Fibroblast of the aortic adventitia (primary cell): ENCODE results near the gene ZNF385A. TPM values are rescaled to one million over a fixed set of nuclear protein-coding genes. Genes with fewer than 3 reads are reported as not detected.

Experiments used
- DNase-seq: peaks from one replicate; pipeline ENCODE4 v3.0.0-alpha.2; 2010; ENCODE audit warnings: low read depth
- H3K4me3 ChIP-seq: 2 replicates; pipeline ENCODE4 v1.5.1; 2011; ENCODE audit warnings: low read depth, mild to moderate bottlenecking, control low read depth, low read length, moderate library complexity
- CTCF ChIP-seq: IDR thresholded peaks from 2 replicates; pipeline ENCODE4 v1.5.1; 2011; ENCODE audit warnings: mild to moderate bottlenecking, low read length, control low read depth, inconsistent platforms; ENCODE audit not compliant: insufficient read depth
- total RNA-seq: library from RNA; depleted of rRNA; stranded (reverse); fragments of >200 nt; gene quantifications from 2 replicates; pipeline ENCODE4 v1.2.3, GENCODE V29; 2012; ENCODE audit warnings: low replicate concordance

The ZNF385A gene
- total RNA-seq, 1 donor: 0.99 TPM

GRCh38 chr12:54401119-54401518, 16.6 kb upstream of the ZNF385A start:
- H3K4me3 ChIP-seq: no peak overlapping the region
- no peak for DNase-seq
- TF ChIP-seq CTCF: no peak

GRCh38 chr12:54398995-54399793, 14.7 kb upstream of the ZNF385A start:
- TF ChIP-seq CTCF: peak; percentile 100
- no peak overlapping the region for H3K4me3 ChIP-seq

GRCh38 chr12:54398218-54398617, 13.7 kb upstream of the ZNF385A start:
- no peak overlapping the region for H3K4me3 ChIP-seq
- TF ChIP-seq CTCF: no peak
- no peak for DNase-seq

More at GRCh38 chr12:54398995-54399793, 14.7 kb upstream of the ZNF385A start:
- DNase-seq: peak; percentile 87

GRCh38 chr12:54397157-54397556, 12.6 kb upstream of the ZNF385A start:
- no peak for DNase-seq
- no peak overlapping the region for H3K4me3 ChIP-seq
- TF ChIP-seq CTCF: no peak

GRCh38 chr12:54395545-54395944, 11.0 kb upstream of the ZNF385A start:
- no peak for DNase-seq
- no peak overlapping the region for H3K4me3 ChIP-seq
- no peak for TF ChIP-seq CTCF

- TF ChIP-seq CTCF: no peak
- no peak for DNase-seq
- H3K4me3 ChIP-seq: no peak overlapping the region
Measured at GRCh38 chr12:54394986-54395385, 10.5 kb upstream of the ZNF385A start.

GRCh38 chr12:54394281-54394719, 9.8 kb upstream of the ZNF385A start:
- peak; percentile 72 for DNase-seq
- TF ChIP-seq CTCF: peak; percentile 68
- H3K4me3 ChIP-seq: no peak overlapping the region
